ENCODE data around the gene ZNF750.

- TF ChIP-seq POLR2A (IDR thresholded peaks at IDR 0.05) (no peak), EP300 (IDR thresholded peaks at IDR 0.05) (no peak)
- TF ChIP-seq, protein P1, sequence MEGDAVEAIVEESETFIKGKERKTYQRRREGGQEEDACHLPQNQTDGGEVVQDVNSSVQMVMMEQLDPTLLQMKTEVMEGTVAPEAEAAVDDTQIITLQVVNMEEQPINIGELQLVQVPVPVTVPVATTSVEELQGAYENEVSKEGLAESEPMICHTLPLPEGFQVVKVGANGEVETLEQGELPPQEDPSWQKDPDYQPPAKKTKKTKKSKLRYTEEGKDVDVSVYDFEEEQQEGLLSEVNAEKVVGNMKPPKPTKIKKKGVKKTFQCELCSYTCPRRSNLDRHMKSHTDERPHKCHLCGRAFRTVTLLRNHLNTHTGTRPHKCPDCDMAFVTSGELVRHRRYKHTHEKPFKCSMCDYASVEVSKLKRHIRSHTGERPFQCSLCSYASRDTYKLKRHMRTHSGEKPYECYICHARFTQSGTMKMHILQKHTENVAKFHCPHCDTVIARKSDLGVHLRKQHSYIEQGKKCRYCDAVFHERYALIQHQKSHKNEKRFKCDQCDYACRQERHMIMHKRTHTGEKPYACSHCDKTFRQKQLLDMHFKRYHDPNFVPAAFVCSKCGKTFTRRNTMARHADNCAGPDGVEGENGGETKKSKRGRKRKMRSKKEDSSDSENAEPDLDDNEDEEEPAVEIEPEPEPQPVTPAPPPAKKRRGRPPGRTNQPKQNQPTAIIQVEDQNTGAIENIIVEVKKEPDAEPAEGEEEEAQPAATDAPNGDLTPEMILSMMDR (IDR thresholded peaks at IDR 0.05), result no peak
Observed at GRCh38 chr17:82876149-82876548, 36.3 kb upstream of the ZNF750 start.
